Omental fat pad (tissue), 4 donors: Measurements from ENCODE around the gene SLCO1A2. TPM values are rescaled to one million over a fixed set of nuclear protein-coding genes. Genes with fewer than 3 reads are reported as not detected.

Source experiments
- ATAC-seq: fragments of 150-250 bp; one replicate; pipeline ENCODE4 v1.9.1; 2016; ENCODE audit warnings: mild to moderate bottlenecking, moderate library complexity; ENCODE audit not compliant: low FRiP score
- DNase-seq: peaks from one replicate; pipeline ENCODE4 v3.0.0-alpha.2; 2019; ENCODE audit warnings: low spot score
- total RNA-seq, 4 donors: library from RNA; depleted of rRNA; stranded (reverse); fragments of >200 nt; gene quantifications; one replicate each; pipeline ENCODE4 v1.1.0, GENCODE V29; 2016
- TF ChIP-seq, protein P1 (sequence below), 3 donors: fragments of 450-650 bp; IDR thresholded peaks; one replicate each; pipeline ENCODE4 v1.5.1; 2016 to 2017; ENCODE audit warnings: antibody characterized with exemption in 3 of 3, mild to moderate bottlenecking in 3 of 3, moderate library complexity in 2 of 3

SLCO1A2 gene
- total RNA-seq, 4 donors from 2014 or later: not detected

DNA sequence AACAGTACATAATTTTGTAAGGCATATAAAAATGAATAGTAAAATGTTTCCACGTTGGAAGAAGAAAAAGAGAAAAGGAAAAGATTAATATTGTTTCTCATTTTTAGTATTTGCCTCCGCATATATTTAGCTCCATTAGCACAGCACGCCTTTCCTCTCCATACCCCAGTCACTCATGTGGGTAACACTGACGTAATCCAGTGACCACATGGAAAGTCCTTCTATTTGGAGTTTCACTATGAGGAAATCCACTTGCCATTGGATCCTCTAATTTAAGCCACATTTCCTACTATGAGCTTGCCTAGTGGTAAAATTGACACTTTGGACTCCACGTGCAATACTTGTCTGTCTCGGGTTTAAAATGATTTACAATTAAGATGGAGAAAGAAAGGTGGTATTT lies 5.7 kb upstream of the SLCO1A2 start:
- DNase-seq: no peak
- ATAC-seq: no peak
- TF ChIP-seq, protein P1, sequence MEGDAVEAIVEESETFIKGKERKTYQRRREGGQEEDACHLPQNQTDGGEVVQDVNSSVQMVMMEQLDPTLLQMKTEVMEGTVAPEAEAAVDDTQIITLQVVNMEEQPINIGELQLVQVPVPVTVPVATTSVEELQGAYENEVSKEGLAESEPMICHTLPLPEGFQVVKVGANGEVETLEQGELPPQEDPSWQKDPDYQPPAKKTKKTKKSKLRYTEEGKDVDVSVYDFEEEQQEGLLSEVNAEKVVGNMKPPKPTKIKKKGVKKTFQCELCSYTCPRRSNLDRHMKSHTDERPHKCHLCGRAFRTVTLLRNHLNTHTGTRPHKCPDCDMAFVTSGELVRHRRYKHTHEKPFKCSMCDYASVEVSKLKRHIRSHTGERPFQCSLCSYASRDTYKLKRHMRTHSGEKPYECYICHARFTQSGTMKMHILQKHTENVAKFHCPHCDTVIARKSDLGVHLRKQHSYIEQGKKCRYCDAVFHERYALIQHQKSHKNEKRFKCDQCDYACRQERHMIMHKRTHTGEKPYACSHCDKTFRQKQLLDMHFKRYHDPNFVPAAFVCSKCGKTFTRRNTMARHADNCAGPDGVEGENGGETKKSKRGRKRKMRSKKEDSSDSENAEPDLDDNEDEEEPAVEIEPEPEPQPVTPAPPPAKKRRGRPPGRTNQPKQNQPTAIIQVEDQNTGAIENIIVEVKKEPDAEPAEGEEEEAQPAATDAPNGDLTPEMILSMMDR (IDR thresholded peaks at IDR 0.05): no peak

DNA sequence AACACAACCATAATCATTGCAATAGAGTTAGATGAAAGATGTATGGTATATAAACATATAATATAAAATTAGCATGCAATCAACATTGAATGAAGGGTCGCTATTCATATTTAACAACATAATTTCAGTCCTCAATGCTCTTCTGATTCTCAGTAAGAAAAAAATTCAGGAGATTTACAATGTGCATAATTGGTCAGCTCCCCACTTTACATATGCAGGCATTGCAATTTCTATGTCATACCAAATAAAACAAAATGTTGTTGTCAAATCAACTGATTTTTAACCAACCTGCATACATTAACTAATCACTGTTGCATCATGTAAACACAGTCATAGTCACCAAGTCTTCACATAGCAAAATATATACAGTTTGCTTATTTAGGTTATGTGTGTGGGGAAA lies 5.2 kb upstream of the SLCO1A2 start:
- DNase-seq: no peak
- TF ChIP-seq, protein P1 (IDR thresholded peaks at IDR 0.05): no peak
- no peak for ATAC-seq

- DNase-seq (no peak), ATAC-seq (no peak)
- TF ChIP-seq, protein P1 (IDR thresholded peaks at IDR 0.05): no peak
These were observed 3.4 kb upstream of the SLCO1A2 start for GRCh38 chr12:21337959-21338744.

- TF ChIP-seq, protein P1 (IDR thresholded peaks at IDR 0.05): no peak
- DNase-seq (no peak), ATAC-seq (no peak)
These were observed 2.7 kb upstream of the SLCO1A2 start for GRCh38 chr12:21337453-21337852.

GRCh38 chr12:21336656-21337055 lies 1.9 kb upstream of the SLCO1A2 start:
- no peak for DNase-seq
- TF ChIP-seq, protein P1 (IDR thresholded peaks at IDR 0.05): no peak
- no peak for ATAC-seq

DNA sequence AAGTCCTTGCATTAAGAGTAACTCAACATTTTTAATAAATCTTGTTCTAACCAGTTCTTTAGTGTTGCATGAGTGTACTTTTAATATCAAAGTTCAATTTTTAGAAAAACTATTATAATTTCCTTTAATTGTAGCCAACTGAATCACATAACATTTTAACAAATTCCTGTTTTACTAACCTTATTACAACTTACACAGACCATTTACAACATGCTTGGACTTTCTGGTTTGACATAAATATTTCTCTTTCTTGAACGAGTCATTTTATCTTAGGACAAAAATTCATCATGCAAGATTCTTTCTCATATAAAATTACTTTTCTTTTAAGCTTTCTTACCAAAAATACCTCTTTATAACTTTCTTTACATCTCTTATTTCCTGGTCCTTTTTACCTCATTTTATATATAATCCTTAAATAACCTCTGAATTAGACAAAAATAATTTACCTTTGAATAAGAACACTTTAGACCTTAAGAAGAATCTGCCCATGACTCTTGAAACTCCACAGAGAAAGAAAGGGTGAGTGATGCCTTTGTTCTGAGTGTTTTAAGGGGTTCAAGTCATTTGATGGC lies 3.9 kb downstream of the SLCO1A2 start:
- ATAC-seq (no peak), DNase-seq (no peak)
- TF ChIP-seq, protein P1 (IDR thresholded peaks at IDR 0.05): no peak

- TF ChIP-seq, protein P1 (IDR thresholded peaks at IDR 0.05): no peak
- DNase-seq (no peak), ATAC-seq (no peak)
These were observed 6.1 kb downstream of the SLCO1A2 start for GRCh38 chr12:21328578-21328977.
